ENCODE data around the gene DAB2IP.
A peak's percentile ranks its signal among the peaks of the same experiment; 100 is the strongest.

Gene DAB2IP

DNA sequence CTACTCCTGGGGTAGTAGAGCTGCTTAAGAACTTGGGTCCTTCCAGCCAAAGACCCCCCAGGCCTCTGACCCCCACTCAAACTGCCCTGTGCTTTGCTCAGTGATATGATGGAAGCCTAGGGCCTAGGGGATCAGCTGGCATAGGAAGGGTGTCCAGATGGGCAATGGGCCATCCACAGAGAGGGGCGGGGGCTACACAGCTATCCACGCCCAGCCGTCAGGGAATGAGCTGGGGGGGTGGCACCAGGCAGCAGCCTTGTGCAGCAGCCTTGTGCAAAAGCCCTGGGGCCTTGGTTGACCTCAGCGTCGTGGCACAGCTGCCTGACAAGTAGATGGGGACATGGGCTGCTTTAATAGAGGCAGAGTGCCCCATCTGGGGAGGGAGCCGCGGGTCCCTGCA lies 43.2 kb downstream of the DAB2IP start:
- no peak overlapping the region for H3K27ac Mint-ChIP-seq

DNA sequence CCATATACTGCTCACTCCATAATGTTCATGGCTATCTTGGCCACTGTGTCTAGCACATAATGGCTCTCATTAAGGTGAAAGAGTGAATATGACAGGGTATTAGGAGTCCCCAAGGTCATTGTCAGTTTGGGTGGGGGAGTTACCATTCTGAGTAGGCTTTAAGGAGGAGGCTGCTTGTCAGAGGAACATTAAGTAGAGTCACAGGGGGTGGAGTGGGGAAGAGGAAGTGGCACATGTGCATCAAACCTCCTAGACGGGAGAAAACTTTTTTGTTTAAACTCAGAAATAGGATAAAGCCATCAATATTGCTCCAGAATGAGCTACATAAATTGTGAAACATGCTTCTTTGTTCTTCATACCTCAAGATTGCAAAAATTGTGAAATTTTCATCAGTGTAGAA lies 45.5 kb downstream of the DAB2IP start:
- H3K36me3 Mint-ChIP-seq: no peaks in the 10 kb centered on the region
- DNase-seq: no peak
- peaks cover 88% of the 10 kb centered on the region for H3K27me3 Mint-ChIP-seq
- CTCF ChIA-PET: interaction anchor here (1.0 to 4.6 kb wide), 5 partner anchors 10 to 151 kb away, joined by 3 to 24 read pairs (median 7); no protein-coding TSS in a partner anchor
- H3K9me3 Mint-ChIP-seq: no peaks in the 10 kb centered on the region
- no peak overlapping the region for H3K4me3 Mint-ChIP-seq
- no peak overlapping the region for H3K27ac Mint-ChIP-seq
- peaks cover 20% of the 10 kb centered on the region for H3K4me1 Mint-ChIP-seq

More for the DNA sequence above, 43.2 kb downstream of the DAB2IP start:
- CTCF ChIA-PET: interaction anchor here (1.3 to 3.1 kb wide), 3 partner anchors 11 to 296 kb away, joined by 4 to 9 read pairs (median 6); no protein-coding TSS in a partner anchor
- H3K27me3 Mint-ChIP-seq: peaks cover 73% of the 10 kb centered on the region
- DNase-seq: no peak
- no peaks in the 10 kb centered on the region for H3K9me3 Mint-ChIP-seq
- peaks cover 15% of the 10 kb centered on the region for H3K4me1 Mint-ChIP-seq
- H3K4me3 Mint-ChIP-seq: no peak overlapping the region
- H3K36me3 Mint-ChIP-seq: no peaks in the 10 kb centered on the region

DNA sequence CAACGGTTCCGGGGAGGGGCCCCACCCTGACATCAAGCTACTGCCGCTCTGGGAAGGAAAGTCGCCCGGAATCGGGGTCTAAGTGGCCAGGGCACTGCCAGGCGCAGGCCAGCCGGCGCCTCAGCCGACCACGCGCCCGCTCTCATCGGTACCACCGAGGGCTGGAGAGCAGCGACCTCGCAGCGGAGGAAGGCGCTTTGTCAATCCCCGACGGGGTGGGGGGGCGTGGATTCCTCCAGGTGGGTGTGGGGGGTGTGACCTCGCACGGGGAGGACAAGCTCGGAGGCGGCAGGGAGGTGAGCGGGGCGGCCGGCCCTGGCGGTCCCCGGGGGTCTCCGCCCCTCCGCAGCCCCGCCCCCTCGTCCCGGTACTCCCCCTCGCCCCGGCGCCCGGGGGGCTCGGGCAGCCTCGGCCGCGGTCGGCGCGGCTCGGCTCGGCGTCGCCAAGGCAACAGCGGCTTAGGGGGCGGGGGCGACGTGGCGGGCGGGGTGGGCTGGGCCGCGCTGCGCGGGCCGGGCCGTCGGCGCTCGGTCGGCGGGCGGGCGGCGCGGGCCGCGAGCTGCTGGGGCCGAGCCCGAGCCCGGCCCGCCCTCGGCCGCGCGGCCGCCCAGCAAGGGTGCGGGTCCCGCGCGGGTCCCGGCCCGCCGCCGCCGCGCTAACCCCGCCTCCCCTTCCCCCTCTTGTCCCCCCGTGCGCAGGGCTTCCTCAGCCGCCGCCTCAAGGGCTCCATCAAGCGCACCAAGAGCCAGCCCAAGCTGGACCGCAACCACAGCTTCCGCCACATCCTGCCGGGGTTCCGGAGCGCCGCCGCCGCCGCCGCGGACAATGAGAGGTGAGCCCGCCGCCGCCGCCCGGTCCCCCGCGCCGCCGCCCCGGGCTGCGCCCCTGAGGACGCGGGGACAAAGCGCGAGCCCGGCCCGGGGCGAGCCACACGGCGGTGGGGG lies 47.5 kb downstream of the DAB2IP start:
- no peak overlapping the region for H3K27ac Mint-ChIP-seq
- no peaks in the 10 kb centered on the region for H3K9me3 Mint-ChIP-seq
- H3K27me3 Mint-ChIP-seq: peaks cover 91% of the 10 kb centered on the region
- H3K4me1 Mint-ChIP-seq: peaks cover 20% of the 10 kb centered on the region
- H3K36me3 Mint-ChIP-seq: no peaks in the 10 kb centered on the region
- DNase-seq: peak; percentile 80
- CTCF ChIA-PET: interaction anchor here (1.3 to 4.6 kb wide), 2 partner anchors 12 to 15 kb away, joined by 5 to 24 read pairs; no protein-coding TSS in a partner anchor
- no peak overlapping the region for H3K4me3 Mint-ChIP-seq

DNA sequence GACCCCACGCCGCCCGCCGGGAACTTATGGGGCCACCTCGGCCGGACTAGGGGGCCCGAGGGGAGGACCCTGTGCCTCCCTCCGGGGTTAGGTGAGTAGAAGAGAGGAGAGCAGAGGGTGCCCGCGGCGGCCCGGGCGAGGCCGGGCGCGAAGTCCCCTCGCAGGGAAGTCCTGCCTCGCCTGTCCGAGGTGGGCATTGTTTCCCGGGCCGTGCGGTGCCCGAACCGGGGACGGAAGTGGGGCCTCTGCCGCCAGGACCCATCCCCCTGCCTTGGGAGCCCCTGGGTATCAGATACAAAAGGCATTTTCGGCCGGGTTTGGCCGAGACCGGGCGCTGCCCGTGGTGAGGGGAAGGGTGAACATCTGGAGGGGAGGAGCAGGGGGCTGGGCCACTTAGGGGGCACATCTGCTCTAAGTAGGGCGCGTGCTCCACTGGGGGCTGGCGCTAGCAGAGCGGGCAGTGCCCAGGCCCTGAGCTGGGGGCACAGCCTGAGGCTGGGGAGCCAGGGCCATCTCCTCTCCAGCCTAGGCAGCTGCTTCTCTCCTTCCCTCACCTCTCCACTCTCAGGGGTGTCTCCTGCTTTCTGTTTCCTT lies 48.2 kb downstream of the DAB2IP start:
- DNase-seq: no peak
- no peak overlapping the region for H3K4me3 Mint-ChIP-seq
- no peaks in the 10 kb centered on the region for H3K36me3 Mint-ChIP-seq
- peaks cover 20% of the 10 kb centered on the region for H3K4me1 Mint-ChIP-seq
- CTCF ChIA-PET: interaction anchor here (4.6 kb wide), 1 partner anchor 12 kb away, joined by 24 read pairs; no protein-coding TSS in a partner anchor
- H3K27ac Mint-ChIP-seq: no peak overlapping the region
- no peaks in the 10 kb centered on the region for H3K9me3 Mint-ChIP-seq
- peaks cover 90% of the 10 kb centered on the region for H3K27me3 Mint-ChIP-seq

DNA sequence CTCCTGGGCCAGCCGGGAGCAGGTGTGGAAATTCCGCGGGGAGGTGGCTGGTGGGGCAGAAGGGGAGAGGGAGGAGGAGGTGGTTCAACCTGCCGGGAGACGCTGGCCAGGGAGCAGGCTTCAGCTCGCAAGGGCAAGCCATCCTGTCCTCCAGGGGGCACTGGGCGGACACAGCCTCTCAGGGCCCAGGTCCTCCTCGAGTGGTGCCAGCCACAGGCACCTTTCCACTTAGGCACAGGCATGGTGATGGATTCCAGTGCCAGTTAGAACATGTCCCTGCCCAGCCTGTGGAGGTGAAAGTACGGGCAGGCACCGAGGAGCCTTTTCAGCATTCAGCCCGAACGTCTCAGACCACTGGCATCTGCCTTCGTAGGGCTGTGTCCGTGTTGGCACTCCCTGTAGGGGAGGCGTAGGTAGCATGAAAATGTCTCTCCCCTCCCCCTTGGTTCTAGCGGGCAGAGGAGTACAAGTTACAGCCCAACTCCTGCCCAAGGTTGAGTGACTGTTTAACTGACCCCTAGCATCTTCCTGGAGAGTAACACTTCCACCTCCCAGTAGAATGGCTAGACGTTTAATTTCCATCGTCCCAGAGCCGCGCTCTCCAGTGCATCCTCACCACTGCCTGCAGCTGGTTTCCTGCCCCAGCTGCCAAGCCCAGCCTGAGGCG lies 48.9 kb downstream of the DAB2IP start:
- no peaks in the 10 kb centered on the region for H3K36me3 Mint-ChIP-seq
- H3K27me3 Mint-ChIP-seq: peaks cover 87% of the 10 kb centered on the region
- H3K4me1 Mint-ChIP-seq: peaks cover 20% of the 10 kb centered on the region
- H3K27ac Mint-ChIP-seq: no peak overlapping the region
- CTCF ChIA-PET: no interaction called here
- no peaks in the 10 kb centered on the region for H3K9me3 Mint-ChIP-seq
- no peak overlapping the region for H3K4me3 Mint-ChIP-seq
- peak; percentile 32 for DNase-seq

DNA sequence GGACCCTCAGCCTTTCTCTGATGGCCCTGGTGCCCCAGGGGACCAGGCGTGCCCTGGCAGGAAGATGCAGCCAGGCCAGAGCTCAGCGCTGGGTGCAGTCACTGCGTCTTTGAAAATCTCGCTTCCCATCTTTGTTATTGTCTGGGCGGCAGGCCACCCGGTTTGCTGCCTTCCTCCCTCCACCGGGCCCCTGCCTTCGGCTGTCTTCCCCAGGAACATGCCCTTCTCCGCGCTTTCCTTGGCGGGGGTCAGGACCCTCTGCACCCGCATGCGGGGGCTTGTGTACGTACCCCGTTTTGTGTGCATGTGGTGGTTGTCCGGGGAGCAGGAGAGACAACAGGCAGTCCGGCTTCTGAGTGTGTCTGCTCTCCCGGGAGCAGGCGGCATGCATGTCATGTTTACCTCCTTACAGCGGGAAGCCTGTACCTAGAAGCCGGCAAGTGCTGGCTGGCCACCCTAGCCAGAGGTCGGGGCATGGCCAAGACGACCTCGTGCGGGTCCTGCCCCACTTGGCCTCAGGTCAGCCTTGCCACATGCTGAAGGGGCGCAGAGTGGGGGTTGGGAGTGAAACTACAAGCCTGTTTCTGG lies 49.5 kb downstream of the DAB2IP start:
- Mint-ChIP-seq H3K36me3 (no peaks in the 10 kb centered on the region), H3K4me1 (peaks cover 20% of the 10 kb centered on the region), H3K27ac (no peak overlapping the region), H3K27me3 (peaks cover 86% of the 10 kb centered on the region), H3K9me3 (no peaks in the 10 kb centered on the region), H3K4me3 (no peak overlapping the region)
- DNase-seq: no peak
- CTCF ChIA-PET: no interaction called here

DNA sequence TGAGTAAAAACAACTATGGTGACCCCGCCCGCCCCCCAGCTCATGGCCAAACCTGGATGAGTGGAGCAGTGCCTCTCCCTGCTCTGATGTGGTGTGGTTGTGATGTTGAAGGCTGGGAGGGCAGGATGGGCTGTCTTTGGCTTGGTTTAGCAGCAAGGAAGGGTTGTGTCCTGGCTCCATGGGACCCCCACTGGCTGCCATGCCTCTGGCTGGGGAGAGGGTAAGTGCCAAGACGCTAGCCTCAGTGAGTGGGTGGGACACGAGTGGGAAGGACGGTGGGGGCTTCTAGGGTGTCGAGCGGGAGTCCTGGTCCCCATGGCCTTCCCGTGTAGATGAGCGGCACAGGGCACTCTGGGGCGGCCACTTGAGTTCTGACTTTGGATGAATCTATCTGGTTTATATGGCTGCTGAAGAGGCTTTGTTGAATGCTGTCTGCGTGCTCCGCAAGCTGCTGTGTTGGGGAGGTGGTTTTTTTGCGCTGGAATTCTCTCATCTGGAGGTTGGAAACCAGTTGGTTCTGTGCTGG lies 50.4 kb downstream of the DAB2IP start:
- no peak overlapping the region for H3K4me3 Mint-ChIP-seq
- peaks cover 88% of the 10 kb centered on the region for H3K27me3 Mint-ChIP-seq
- peak overlapping the region; percentile 58 for H3K27ac Mint-ChIP-seq
- H3K9me3 Mint-ChIP-seq: no peaks in the 10 kb centered on the region
- no peak for DNase-seq
- no peaks in the 10 kb centered on the region for H3K36me3 Mint-ChIP-seq
- H3K4me1 Mint-ChIP-seq: peaks cover 19% of the 10 kb centered on the region
- CTCF ChIA-PET: no interaction called here

DNA sequence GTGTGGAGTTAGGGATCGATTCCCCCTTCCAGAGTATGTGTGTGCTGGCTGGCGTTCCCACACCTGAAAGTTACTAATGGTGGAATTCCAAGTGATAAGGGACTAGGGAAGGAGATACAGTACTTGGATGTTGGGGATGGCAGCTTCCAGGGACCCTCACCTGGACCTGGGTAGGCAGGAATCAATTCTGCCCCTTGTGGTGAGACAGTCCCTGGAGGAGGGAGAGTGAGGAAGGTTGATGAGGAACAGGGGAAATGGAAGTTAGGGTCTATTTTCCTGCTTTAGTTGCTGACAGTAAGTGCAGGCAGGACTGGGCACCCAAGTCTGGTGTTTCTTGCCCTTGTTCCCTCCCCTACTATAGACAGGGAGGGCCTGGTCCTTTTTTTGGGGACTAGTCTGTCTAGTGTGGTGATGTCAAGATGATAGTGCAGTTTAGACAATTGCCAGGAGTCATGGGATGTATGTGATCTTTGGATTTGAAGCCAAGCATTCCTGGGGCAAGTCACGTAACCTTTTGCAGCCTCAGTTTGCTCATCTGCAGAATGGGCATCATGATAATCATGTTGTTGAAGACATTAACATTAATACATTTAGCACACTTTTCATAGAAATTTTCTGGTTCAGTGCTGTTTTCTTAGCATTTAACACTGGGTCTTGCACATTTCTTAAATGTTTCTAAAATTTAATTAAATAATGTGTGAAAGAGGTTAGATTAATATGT lies 51.7 kb downstream of the DAB2IP start:
- Mint-ChIP-seq H3K27me3 (peaks cover 74% of the 10 kb centered on the region), H3K27ac (no peak overlapping the region), H3K9me3 (no peaks in the 10 kb centered on the region), H3K4me1 (peaks cover 21% of the 10 kb centered on the region), H3K36me3 (no peaks in the 10 kb centered on the region), H3K4me3 (no peak overlapping the region)
- no peak for DNase-seq
- CTCF ChIA-PET: interaction anchor here (1.1 kb wide), 1 partner anchor 13 kb away, joined by 3 read pairs; no protein-coding TSS in a partner anchor

DNA sequence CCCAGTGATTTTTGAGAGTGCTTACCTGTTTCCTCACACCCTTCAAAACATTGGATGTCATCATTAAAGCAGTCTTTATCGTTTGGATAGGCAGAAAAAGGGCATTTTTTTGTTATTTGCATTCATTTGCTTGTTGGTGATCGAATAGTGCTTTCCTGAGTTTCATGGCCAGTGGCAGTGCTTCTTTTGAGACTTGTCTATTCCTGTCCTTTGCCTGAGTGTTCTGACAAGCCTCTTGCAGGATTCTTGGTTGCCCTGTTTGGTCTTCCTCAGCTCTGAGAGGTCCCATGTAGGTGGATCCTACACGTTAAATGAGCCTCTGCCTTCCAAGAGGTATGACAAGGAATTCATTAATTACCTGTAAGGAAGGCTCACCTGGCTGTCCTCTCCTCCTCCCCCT lies 52.8 kb downstream of the DAB2IP start:
- no peaks in the 10 kb centered on the region for H3K36me3 Mint-ChIP-seq
- H3K4me3 Mint-ChIP-seq: no peak overlapping the region
- peaks cover 65% of the 10 kb centered on the region for H3K27me3 Mint-ChIP-seq
- H3K4me1 Mint-ChIP-seq: peaks cover 27% of the 10 kb centered on the region
- no peaks in the 10 kb centered on the region for H3K9me3 Mint-ChIP-seq
- no peak overlapping the region for H3K27ac Mint-ChIP-seq
- CTCF ChIA-PET: no interaction called here
- DNase-seq: no peak

DNA sequence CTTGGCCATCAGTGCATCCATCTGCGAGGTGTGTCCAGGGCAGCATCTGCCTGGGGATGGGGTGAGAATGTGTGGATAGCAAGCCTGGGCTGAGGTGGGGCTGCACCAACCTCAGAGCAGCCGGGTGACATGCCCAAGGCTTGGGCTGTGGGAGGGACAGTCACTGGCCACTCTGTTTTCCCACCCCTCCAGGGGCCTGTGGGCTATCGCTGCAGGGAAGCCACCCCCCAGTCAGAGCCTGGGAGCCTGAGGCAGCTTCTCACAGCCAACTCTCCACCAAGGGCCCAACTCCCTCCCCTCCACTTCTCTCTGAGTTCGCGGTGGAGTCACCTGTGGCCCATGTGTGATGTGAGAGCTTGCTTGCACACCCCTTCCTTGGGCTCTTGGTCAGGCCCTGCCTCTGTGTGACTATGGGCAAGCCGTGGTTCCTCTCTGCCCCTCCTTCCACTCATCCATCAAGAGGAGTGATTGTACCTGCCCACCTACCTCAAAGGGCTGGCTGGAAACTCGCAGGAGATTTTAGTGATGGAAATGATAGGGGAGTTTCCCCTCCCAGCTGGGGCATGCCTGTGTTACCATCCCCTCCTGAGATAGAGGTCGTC lies 54.8 kb downstream of the DAB2IP start:
- Mint-ChIP-seq H3K9me3 (no peaks in the 10 kb centered on the region), H3K36me3 (no peaks in the 10 kb centered on the region), H3K27ac (no peak overlapping the region), H3K4me1 (peaks cover 23% of the 10 kb centered on the region), H3K4me3 (no peak overlapping the region), H3K27me3 (peaks cover 54% of the 10 kb centered on the region)
- CTCF ChIA-PET: interaction anchor here (1.0 to 2.3 kb wide), 2 partner anchors 19 to 23 kb away, joined by 3 to 7 read pairs; no protein-coding TSS in a partner anchor
- DNase-seq: no peak

DNA sequence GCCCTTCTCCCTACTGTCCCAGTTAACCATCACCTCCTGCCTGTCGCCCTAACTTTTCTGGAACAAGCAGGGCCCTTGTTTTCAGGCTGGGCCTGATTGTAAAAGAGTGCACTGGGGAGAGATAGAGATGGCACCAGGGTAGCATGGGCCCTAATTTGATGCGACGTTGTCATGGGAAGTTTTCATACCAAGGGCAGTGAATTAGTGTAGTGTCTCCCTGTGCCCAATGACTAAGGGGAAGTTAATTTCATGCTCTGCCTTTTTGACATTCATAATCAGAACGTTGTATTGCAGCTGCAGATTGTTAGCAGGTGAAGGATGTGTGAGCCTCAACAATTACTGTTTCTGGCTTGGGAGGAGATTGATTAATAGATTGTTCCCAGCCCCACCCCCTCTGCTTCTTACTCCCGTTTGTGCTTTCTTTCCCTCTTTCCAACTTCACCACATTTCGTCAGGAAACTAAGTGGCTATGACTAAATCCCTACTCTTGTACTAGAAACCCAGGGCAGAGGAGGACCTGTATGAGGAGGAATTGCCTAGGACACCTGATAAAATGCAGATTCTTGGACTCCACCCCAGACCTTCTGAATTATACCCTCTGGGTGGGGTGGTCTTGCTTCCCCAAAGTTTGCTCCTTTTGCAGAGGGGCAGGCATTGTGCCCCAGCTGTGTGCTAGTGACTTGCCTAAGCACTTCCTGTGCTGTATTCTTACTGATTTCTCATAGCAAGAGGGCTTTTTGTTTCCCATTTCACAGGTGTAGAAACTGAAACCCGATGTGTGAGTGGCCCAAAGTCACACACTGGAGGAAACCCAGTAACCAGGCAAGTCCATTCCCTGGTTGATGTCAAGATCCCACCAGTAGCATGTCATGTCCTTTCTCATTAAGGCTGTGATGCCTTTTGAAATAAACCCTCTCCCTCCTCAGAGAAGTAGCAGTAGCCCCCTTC lies 56.3 kb downstream of the DAB2IP start:
- Mint-ChIP-seq H3K4me1 (peaks cover 23% of the 10 kb centered on the region), H3K36me3 (no peaks in the 10 kb centered on the region), H3K27me3 (peaks cover 46% of the 10 kb centered on the region), H3K9me3 (no peaks in the 10 kb centered on the region), H3K27ac (peak overlapping the region; percentile 47), H3K4me3 (no peak overlapping the region)
- DNase-seq: peak; percentile 48
- CTCF ChIA-PET: no interaction called here

DNA sequence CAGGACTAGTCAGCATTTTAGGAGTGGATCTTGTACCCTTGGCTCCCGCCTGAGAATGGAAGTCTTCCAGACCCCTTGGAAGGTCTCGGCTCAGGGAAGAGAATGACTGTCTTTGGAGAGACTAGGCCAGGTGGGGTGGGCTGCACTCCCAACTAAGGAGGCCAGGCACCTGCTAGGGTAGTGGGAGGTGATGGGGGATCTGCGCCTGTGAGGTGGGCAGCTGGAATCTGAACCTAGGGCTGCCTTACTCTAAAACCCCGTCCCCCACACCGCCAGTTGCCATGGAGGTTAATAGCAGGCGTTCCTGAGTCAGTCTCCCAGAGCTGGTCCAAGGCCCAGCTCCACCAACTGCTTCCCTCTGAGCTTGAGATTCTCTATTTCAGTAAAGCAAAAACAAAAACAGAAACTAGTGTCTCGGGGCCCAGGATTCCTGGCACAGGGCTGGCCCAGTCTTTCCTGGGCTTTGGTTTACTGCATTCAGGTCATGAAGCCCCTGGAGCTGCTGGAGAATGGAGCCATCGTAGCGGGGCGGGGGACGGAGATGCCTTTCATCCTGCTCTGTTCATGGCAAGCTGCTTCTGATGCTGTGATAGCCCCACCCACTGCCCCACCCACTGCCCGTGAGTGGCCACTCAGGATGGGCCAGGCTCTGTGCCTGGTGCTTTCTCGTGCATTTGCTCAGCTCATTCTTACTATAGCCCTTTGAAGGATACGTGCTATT lies 57.5 kb downstream of the DAB2IP start:
- Mint-ChIP-seq H3K27ac (no peak overlapping the region), H3K4me3 (no peak overlapping the region), H3K4me1 (peaks cover 23% of the 10 kb centered on the region), H3K27me3 (peaks cover 40% of the 10 kb centered on the region), H3K36me3 (no peaks in the 10 kb centered on the region), H3K9me3 (no peaks in the 10 kb centered on the region)
- DNase-seq: no peak
- CTCF ChIA-PET: interaction anchor here (0.7 to 1.1 kb wide), 3 partner anchors 12 to 70 kb away, joined by 3 read pairs; no protein-coding TSS in a partner anchor

Measured in activated naive CD4-positive, alpha-beta T cell treated with anti-CD3 and anti-CD28 coated beads, Interleukin-2, amount 10 ng/mL, durations not matched to agents 7 days and 5 days (primary cell).